K562 (cell line): ENCODE results near the gene IQCN. TPM values are rescaled to one million over a fixed set of nuclear protein-coding genes. Genes with fewer than 3 reads are reported as not detected.

Source experiments
- ATAC-seq: fragments of 200-7000 bp; cut with Tn5 transposase; 3 replicates; pipeline ENCODE4 v1.9.1; 2020; ENCODE audit warnings: moderate library complexity
- BruUV-seq: library from RNA; stranded (reverse); fragments of 400-500 nt; replicated peaks from 2 replicates; lab custom pipeline; 2021; lab: Mats Ljungman, UMichigan
- CTCF ChIA-PET: fragments of 300-600 bp; formaldehyde crosslinking; extraction: SDS; loops from one replicate; lab custom pipeline; 2021; ENCODE audit warnings: low intra/inter-chr PET ratio; lab: Yijun Ruan, JAX
- POLR2A ChIA-PET: fragments of 300-600, 350-650 bp; sonication (Branson Sonifier 250); formaldehyde crosslinking; extraction: SDS; loops from one replicate; lab custom pipeline; 2021; ENCODE audit warnings: antibody characterized with exemption, inconsistent platforms; lab: Yijun Ruan, JAX
- DNase-seq, 4 experiments: peaks; one replicate each; pipeline versions ENCODE4 v3.0.0 to v3.0.0-alpha.2; 2011 to 2018; ENCODE audit warnings: low spot score in 3 of 4, mixed read lengths in 3 of 4; ENCODE audit errors: extremely low read depth in 1 of 4
- FAIRE-seq: peaks from 2 replicates; lab custom pipeline; 2011; peaks lifted over from hg19 to GRCh38; lab: Jason Lieb, UNC
- H2AFZ ChIP-seq: 2 replicates; pipeline ENCODE4 v1.6.0; 2011; ENCODE audit warnings: low read depth, low read length, control low read depth, inconsistent platforms
- H3K27ac ChIP-seq: fragments of 200-600 bp; 3 replicates; pipeline ENCODE4 v1.8.0; 2011; ENCODE audit warnings: low read depth, mild to moderate bottlenecking, control low read depth, inconsistent platforms, low read length, moderate library complexity, mixed read lengths; ENCODE audit errors: extremely low read depth
- H3K27me3 ChIP-seq, 2 experiments: fragments of 300-600 bp in 1 of 2; 2 replicates in 1 of 2; 3 replicates in 1 of 2; pipeline versions ENCODE4 v1.6.0 to v1.8.0; 2011; ENCODE audit warnings: inconsistent platforms in 2 of 2, low read length in 2 of 2, mild to moderate bottlenecking in 1 of 2, mixed read lengths in 1 of 2, moderate library complexity in 1 of 2; ENCODE audit not compliant: control insufficient read depth in 2 of 2, insufficient read depth in 2 of 2
- H3K36me3 ChIP-seq: fragments of 300-600 bp; 3 replicates; pipeline ENCODE4 v1.8.0; 2011; ENCODE audit warnings: mild to moderate bottlenecking, low read length, inconsistent platforms; ENCODE audit not compliant: control insufficient read depth, insufficient read depth
- H3K4me1 ChIP-seq, 2 experiments: fragments of 200-600 bp in 1 of 2; replicated peaks in 1 of 2; 2 replicates in 1 of 2; 3 replicates in 1 of 2; pipeline versions ENCODE4 v1.5.1 to v1.8.0; 2011; ENCODE audit warnings: inconsistent platforms in 2 of 2, low read length in 2 of 2, mild to moderate bottlenecking in 1 of 2, mixed read lengths in 1 of 2, moderate library complexity in 1 of 2; ENCODE audit not compliant: control insufficient read depth in 2 of 2, insufficient read depth in 2 of 2
- H3K4me2 ChIP-seq: 2 replicates; pipeline ENCODE4 v1.6.1; 2011; ENCODE audit warnings: low read length, control low read depth, inconsistent platforms, mixed read lengths; ENCODE audit not compliant: insufficient read depth
- H3K4me3 ChIP-seq: fragments of 200-600 bp; sonication (generic), shearing (Covaris generic); 2 replicates; pipeline ENCODE4 v1.5.1; 2016; ENCODE audit warnings: control low read depth, inconsistent platforms
- H3K79me2 ChIP-seq: fragments of 200-600 bp; 3 replicates; pipeline ENCODE4 v1.8.0; 2011; ENCODE audit warnings: low read length, inconsistent platforms; ENCODE audit not compliant: control insufficient read depth, insufficient read depth
- H3K9ac ChIP-seq, 2 experiments: 2 replicates each; pipeline versions ENCODE4 v1.6.0 to v1.6.1; 2011; ENCODE audit warnings: low read depth in 2 of 2, low read length in 2 of 2, control low read depth in 1 of 2, inconsistent platforms in 1 of 2, mild to moderate bottlenecking in 1 of 2, mixed read lengths in 1 of 2; ENCODE audit not compliant: insufficient read depth in 1 of 2
- H3K9me1 ChIP-seq: one replicate; pipeline ENCODE4 v1.6.0; 2011; ENCODE audit warnings: inconsistent platforms, mild to moderate bottlenecking, low read length, moderate library complexity; ENCODE audit not compliant: control insufficient read depth, insufficient read depth
- H3K9me3 ChIP-seq: replicated peaks from 2 replicates; pipeline ENCODE4 v1.5.1; 2011; ENCODE audit warnings: low read depth, low read length, inconsistent platforms; ENCODE audit not compliant: control insufficient read depth, insufficient read depth
- H4K20me1 ChIP-seq: replicated peaks from 2 replicates; pipeline ENCODE4 v1.6.1; 2011; ENCODE audit warnings: low read length, inconsistent platforms, mixed read lengths; ENCODE audit not compliant: control insufficient read depth, insufficient read depth
- ARNT ChIP-seq, 2 experiments: fragments of 450-650 bp; IDR thresholded peaks; 2 replicates each; pipeline ENCODE4 v1.6.1; 2016; ENCODE audit warnings: mild to moderate bottlenecking in 1 of 2
- CTBP1 ChIP-seq: fragments of 450-650 bp; IDR thresholded peaks from 2 replicates; pipeline ENCODE4 v1.6.1; 2016; ENCODE audit warnings: borderline replicate concordance
- ETS1 ChIP-seq: conservative IDR thresholded peaks from 2 replicates; pipeline ENCODE4 v1.6.1; 2011; ENCODE audit warnings: low read depth, mild to moderate bottlenecking, low read length; ENCODE audit not compliant: control insufficient read depth
- HINFP ChIP-seq: fragments of 450-650 bp; conservative IDR thresholded peaks from 2 replicates; pipeline ENCODE4 v1.6.1; 2016; ENCODE audit warnings: missing genetic modification characterization, low read depth, mild to moderate bottlenecking, control low read depth, missing compliant biosample characterization
- HLTF ChIP-seq: fragments of 450-650 bp; IDR thresholded peaks from 2 replicates; pipeline ENCODE4 v1.6.1; 2016
- MAX ChIP-seq: sonication (generic); formaldehyde crosslinking; IDR thresholded peaks from 2 replicates; pipeline ENCODE4 v1.9.0; 2022; ENCODE audit warnings: mild to moderate bottlenecking, missing genetic modification reagents
- NR0B1 ChIP-seq: fragments of 450-650 bp; IDR thresholded peaks from one replicate; pipeline ENCODE4 v1.6.1; 2018; ENCODE audit warnings: mild to moderate bottlenecking, moderate library complexity; ENCODE audit not compliant: partially characterized antibody
- POLR2AphosphoS5 ChIP-seq: IDR thresholded peaks from 2 replicates; pipeline ENCODE4 v1.6.1; 2011; ENCODE audit warnings: mild to moderate bottlenecking, low read depth, low read length, moderate library complexity; ENCODE audit not compliant: control insufficient read depth, insufficient read depth
- RNF219 ChIP-seq: fragments of 250-450 bp; sonication (Bioruptor Pico); IDR thresholded peaks from 2 replicates; pipeline ENCODE4 v1.5.0; 2022; ENCODE audit warnings: mild to moderate bottlenecking
- SMC3 ChIP-seq: conservative IDR thresholded peaks from 2 replicates; pipeline ENCODE4 v1.6.1; 2011; ENCODE audit warnings: low read depth, low read length, improper control_type of control experiment; ENCODE audit not compliant: insufficient read depth
- SP1 ChIP-seq: sonication (generic); formaldehyde crosslinking; IDR thresholded peaks from 2 replicates; pipeline ENCODE4 v1.8.1; 2022; ENCODE audit warnings: mild to moderate bottlenecking, missing genetic modification reagents
- TAF1 ChIP-seq: IDR thresholded peaks from 2 replicates; pipeline ENCODE4 v1.6.1; 2011; ENCODE audit warnings: mild to moderate bottlenecking, low read length, moderate library complexity; ENCODE audit not compliant: insufficient read depth, control insufficient read depth, severe bottlenecking; ENCODE audit errors: extremely low read depth
- TSC22D4 ChIP-seq: fragments of 450-650 bp; IDR thresholded peaks from 2 replicates; pipeline ENCODE4 v1.6.1; 2016; ENCODE audit warnings: missing genetic modification characterization, missing biosample characterization, control low read depth
- ZC3H4 ChIP-seq: sonication (generic); formaldehyde crosslinking; IDR thresholded peaks from 2 replicates; pipeline ENCODE4 v1.9.0; 2021; ENCODE audit warnings: missing genetic modification reagents, borderline replicate concordance
- ZKSCAN8 ChIP-seq: fragments of 200-800 bp; sonication (Bioruptor generic); IDR thresholded peaks from 2 replicates; pipeline ENCODE4 v1.6.1; 2016; ENCODE audit warnings: missing genetic modification characterization, missing compliant biosample characterization
- WGBS: fragments of 100-300 bp; shearing (Covaris generic); methylation state at CpG from one replicate; pipeline ENCODE4 v1.1.6; 2016; ENCODE audit warnings: low coverage, mixed read lengths; ENCODE audit not compliant: insufficient coverage; ENCODE audit errors: missing lambda C conversion rate; 5-methylcytosine and 5-hydroxymethylcytosine counted together
- in situ Hi-C: fragments of 300-500 bp; cut with MboI; formaldehyde crosslinking; loops from 4 replicates; pipeline ENCODE4 v1.15.0; 2018; ENCODE audit warnings: inconsistent platforms, mixed read lengths
- intact Hi-C: fragments of 100-400 bp; cut with micrococcal nuclease; formaldehyde crosslinking; loops from 2 replicates; pipeline ENCODE4 v1.14.2; 2022
- polyA plus RNA-seq, 8 experiments: library from polyadenylated mRNA; depleted of rRNA in 4 of 8; stranded (reverse) in 5 of 8; unstranded in 3 of 8; fragments of >200 nt; fragmentation: Nextera tagmentation in 2 of 8; fragmentation: Illumina TruSeq in 1 of 8; extraction: Ambion mirVana in 2 of 8; extraction: Trizol in 1 of 8; gene quantifications; 2 replicates each; pipeline versions ENCODE4 v1.2.1 to v1.2.3, GENCODE V29; 2011 to 2014; ENCODE audit warnings: inconsistent platforms in 1 of 8, missing spikeins in 1 of 8
- total RNA-seq, 7 experiments: library from RNA; depleted of rRNA in 6 of 7; stranded (reverse); fragments of >200 nt in 6 of 7; fragmentation: Illumina TruSeq in 2 of 7; extraction: Trizol in 2 of 7; gene quantifications; 2 replicates each; pipeline versions ENCODE4 v1.2.1 to v1.2.3, GENCODE V29; 2011 to 2021; ENCODE audit warnings: low replicate concordance in 1 of 7

Gene IQCN
- total and polyA plus RNA-seq, 9 of the 15 experiments (the other 6 are each of a cell fraction or from before 2014, with no cell fraction given), result 0.01 to 0.07 (median 0.04) TPM; not detected in 3

- WGBS, result 40% methylated on average over 4 of the region's 4 CpGs
- Histone ChIP-seq H3K4me2 (peak overlapping the region; percentile 95), H3K9me3 (no peaks in the 10 kb centered on the region), H3K9ac (peak overlapping the region; percentile 95 to 99; a peak in 3 of 4 replicates), H3K79me2 (peaks cover 44% of the 10 kb centered on the region), H3K4me3 (peak overlapping the region; percentile 50), H3K36me3 (peaks cover 19% of the 10 kb centered on the region), H3K9me1 (peaks cover 12% of the 10 kb centered on the region), H4K20me1 (peaks cover 26% of the 10 kb centered on the region), H3K27ac (peak overlapping the region; percentile 100), H3K4me1 (peaks cover 21 to 57% of the 10 kb centered on the region in 2 experiments), H3K27me3 (no peaks in the 10 kb centered on the region), H2AFZ (no peak overlapping the region; the same call in 1 of the 2 replicates)
- ATAC-seq (no peak), FAIRE-seq (peak; percentile 6), DNase-seq (peak in 2 of 4 experiments; percentile 39 to 80)
- BruUV-seq, result no TSS peak
- intact Hi-C loops (no loop called here), in situ Hi-C loops (no loop called here)
- ChIA-PET CTCF (interaction anchor here (0.6 kb wide), 1 partner anchor 20 kb away, joined by 3 read pairs; no protein-coding TSS in a partner anchor), POLR2A (interaction anchor here (1.8 to 6.0 kb wide), 5 partner anchors 10 to 106 kb away, joined by 10 to 122 read pairs (median 106); partner anchors contain the start of gene PGPEP1)
- TF ChIP-seq TSC22D4 (tag) (no peak), TAF1 (peak; percentile 31), RNF219 (CRISPR knock-in tag) (no peak), HLTF (no peak), CTBP1 (peak; percentile 55), HINFP (tag) (no peak), MAX (CRISPR knock-in tag) (peak; percentile 59; the same call in 1 of the 2 replicates), ZKSCAN8 (peak; percentile 6; the same call in 1 of the 2 replicates), NR0B1 (no peak), ZC3H4 (no peak), SMC3 (no peak), ETS1 (0 out of 2 replicates have a peak, but pooled peaks have one; percentile 11), ARNT (IDR thresholded peaks at IDR 0.05) (peak; percentile 24 to 79; a peak in 1 of 4 replicates), POLR2AphosphoS5 (peak; percentile 38; the same call in 1 of the 2 replicates), SP1 (CRISPR knock-in tag) (no peak; the same call in 1 of the 2 replicates)
Observed at GRCh38 chr19:18282788-18283141, 8.5 kb upstream of the IQCN start.
